Measurements from ENCODE around the gene SPTLC3. TPM values are rescaled to one million over a fixed set of nuclear protein-coding genes. Genes with fewer than 3 reads are reported as not detected.

SPTLC3 gene
- total and polyA plus RNA-seq, 9 donors: 2.1 to 10.5 (median 8.8) TPM

GRCh38 chr20:13058666-13059389 is 50.1 kb downstream of the SPTLC3 start:
- Histone ChIP-seq H3K27me3 (no peaks in the 10 kb centered on the region), H3K9me3 (no peaks in the 10 kb centered on the region), H3K4me3 (no peak overlapping the region), H3K27ac (no peak overlapping the region), H3K36me3 (no peaks in the 10 kb centered on the region), H3K4me1 (ENCODE audit: insufficient read depth) (no peaks in the 10 kb centered on the region)
- no peak for DNase-seq
- intact Hi-C loops (cut with DNase I): no loop called here
- no peak for TF ChIP-seq EP300 (IDR thresholded peaks at IDR 0.05)
- TF ChIP-seq POLR2A (IDR thresholded peaks at IDR 0.05): no peak
- TF ChIP-seq, protein P1, sequence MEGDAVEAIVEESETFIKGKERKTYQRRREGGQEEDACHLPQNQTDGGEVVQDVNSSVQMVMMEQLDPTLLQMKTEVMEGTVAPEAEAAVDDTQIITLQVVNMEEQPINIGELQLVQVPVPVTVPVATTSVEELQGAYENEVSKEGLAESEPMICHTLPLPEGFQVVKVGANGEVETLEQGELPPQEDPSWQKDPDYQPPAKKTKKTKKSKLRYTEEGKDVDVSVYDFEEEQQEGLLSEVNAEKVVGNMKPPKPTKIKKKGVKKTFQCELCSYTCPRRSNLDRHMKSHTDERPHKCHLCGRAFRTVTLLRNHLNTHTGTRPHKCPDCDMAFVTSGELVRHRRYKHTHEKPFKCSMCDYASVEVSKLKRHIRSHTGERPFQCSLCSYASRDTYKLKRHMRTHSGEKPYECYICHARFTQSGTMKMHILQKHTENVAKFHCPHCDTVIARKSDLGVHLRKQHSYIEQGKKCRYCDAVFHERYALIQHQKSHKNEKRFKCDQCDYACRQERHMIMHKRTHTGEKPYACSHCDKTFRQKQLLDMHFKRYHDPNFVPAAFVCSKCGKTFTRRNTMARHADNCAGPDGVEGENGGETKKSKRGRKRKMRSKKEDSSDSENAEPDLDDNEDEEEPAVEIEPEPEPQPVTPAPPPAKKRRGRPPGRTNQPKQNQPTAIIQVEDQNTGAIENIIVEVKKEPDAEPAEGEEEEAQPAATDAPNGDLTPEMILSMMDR (IDR thresholded peaks at IDR 0.05): no peak
- WGBS, 3 donors: 78 to 84% (median 84%) methylated on average over 9 of the region's 9 CpGs

GRCh38 chr20:13059398-13060136 is 50.8 kb downstream of the SPTLC3 start:
- Histone ChIP-seq H3K9me3 (no peaks in the 10 kb centered on the region), H3K36me3 (no peaks in the 10 kb centered on the region), H3K4me3 (no peak overlapping the region), H3K4me1 (ENCODE audit: insufficient read depth) (no peaks in the 10 kb centered on the region), H3K27ac (no peak overlapping the region), H3K27me3 (no peaks in the 10 kb centered on the region)
- TF ChIP-seq, protein P1 (IDR thresholded peaks at IDR 0.05): no peak
- no peak for TF ChIP-seq EP300 (IDR thresholded peaks at IDR 0.05)
- TF ChIP-seq POLR2A (IDR thresholded peaks at IDR 0.05): no peak
- 72 to 74% (median 74%) methylated on average over 7 of the region's 7 CpGs for WGBS, 3 donors
- DNase-seq: no peak
- intact Hi-C loops (cut with DNase I): no loop called here

DNA sequence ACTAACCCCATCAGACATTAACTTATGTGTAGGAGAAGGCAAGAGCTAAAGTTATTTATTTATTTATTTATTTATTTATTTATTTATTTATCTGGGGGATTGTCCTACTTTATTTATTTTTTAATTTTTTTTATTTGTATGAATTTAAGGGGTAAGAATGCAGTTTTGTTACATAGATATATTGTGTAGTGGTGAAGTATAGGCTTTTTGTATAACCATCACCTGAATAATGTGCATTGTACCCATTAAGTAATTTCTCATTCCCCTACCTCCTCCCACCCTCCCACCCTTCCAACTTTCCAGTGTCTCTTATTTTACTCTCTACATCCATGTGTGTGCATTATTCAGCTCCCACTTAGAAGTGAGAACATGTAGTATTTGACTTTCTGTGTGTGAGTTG is 51.6 kb downstream of the SPTLC3 start:
- TF ChIP-seq POLR2A (IDR thresholded peaks at IDR 0.05) (no peak), EP300 (IDR thresholded peaks at IDR 0.05) (no peak)
- TF ChIP-seq, protein P1 (IDR thresholded peaks at IDR 0.05): no peak
- H3K27me3 ChIP-seq: no peaks in the 10 kb centered on the region
- no peaks in the 10 kb centered on the region for H3K36me3 ChIP-seq
- intact Hi-C loops (cut with DNase I): no loop called here
- no peaks in the 10 kb centered on the region for H3K9me3 ChIP-seq
- no peak overlapping the region for H3K27ac ChIP-seq
- DNase-seq: no peak
- H3K4me3 ChIP-seq: no peak overlapping the region
- H3K4me1 ChIP-seq (ENCODE audit: insufficient read depth): no peaks in the 10 kb centered on the region

DNA sequence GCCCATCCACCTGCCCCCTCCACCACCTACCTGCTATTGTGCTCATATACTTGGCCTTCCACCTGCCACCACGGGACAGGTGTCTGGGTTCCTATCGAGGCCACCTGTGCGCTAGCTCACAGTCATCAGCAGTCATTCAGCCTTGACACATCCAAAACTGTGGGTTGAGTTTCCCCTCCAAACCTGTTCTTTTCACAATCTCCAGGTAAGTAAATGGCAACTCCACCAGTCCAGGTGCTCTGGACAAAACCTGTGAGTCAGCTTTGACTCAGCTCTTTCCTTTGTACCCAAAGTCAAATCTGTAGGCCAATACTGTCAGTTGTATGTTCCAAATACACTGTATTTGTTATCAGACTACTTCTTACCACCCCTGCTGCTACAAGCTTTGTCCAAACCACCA is 52.6 kb downstream of the SPTLC3 start:
- Histone ChIP-seq H3K9me3 (no peaks in the 10 kb centered on the region), H3K36me3 (no peaks in the 10 kb centered on the region), H3K27ac (no peak overlapping the region), H3K4me1 (ENCODE audit: insufficient read depth) (no peaks in the 10 kb centered on the region), H3K27me3 (no peaks in the 10 kb centered on the region), H3K4me3 (no peak overlapping the region)
- TF ChIP-seq, protein P1 (IDR thresholded peaks at IDR 0.05): no peak
- TF ChIP-seq EP300 (IDR thresholded peaks at IDR 0.05) (no peak), POLR2A (IDR thresholded peaks at IDR 0.05) (no peak)
- DNase-seq: no peak
- 89 to 94% (median 93%) methylated on average over 3 of the region's 3 CpGs for WGBS, 3 donors
- intact Hi-C loops (cut with DNase I): no loop called here
